Left lobe of liver (tissue), 2 donors: Measurements from ENCODE around the gene LCA5L. TPM values are rescaled to one million over a fixed set of nuclear protein-coding genes. Genes with fewer than 3 reads are reported as not detected.

Experiments used
- ATAC-seq: fragments of 200-7000 bp; cut with Tn5 transposase; one replicate; pipeline ENCODE4 v1.9.1; 2020; ENCODE audit warnings: mild to moderate bottlenecking, moderate library complexity
- DNase-seq: peaks from one replicate; pipeline ENCODE4 v3.0.0-alpha.2; 2020; ENCODE audit warnings: low spot score
- total RNA-seq: library from RNA; stranded (reverse); gene quantifications from one replicate; pipeline ENCODE4 v1.2.1, GENCODE V29; 2021
- donor health status: DM: no; HTN: no; CAD: no; lungs with moderate emphysema.
- donor health status: DM: no; HTN: yes; CAD: no.

Gene LCA5L
- total RNA-seq, 1 donor from 2014 or later = 0.68 TPM

GRCh38 chr21:39362733-39363132, 82.8 kb downstream of the LCA5L start:
- no peak for ATAC-seq
- DNase-seq = no peak

- no peak for ATAC-seq
- DNase-seq = no peak
These were observed 86.2 kb downstream of the LCA5L start for GRCh38 chr21:39359382-39359781.

Other genes with a start within 250 kb of the LCA5L start
- gene BRWD1, start 132.1 kb downstream of the LCA5L start, total RNA-seq = 21.9 TPM
- 31.7 TPM for gene HMGN1, start 96.7 kb downstream of the LCA5L start, total RNA-seq
- gene SH3BGR, start 6.2 kb upstream of the LCA5L start, total RNA-seq = 5.8 TPM
- 0.23 TPM for gene B3GALT5, start 167.2 kb upstream of the LCA5L start, total RNA-seq